GM15510 (cell line): ENCODE results near the gene SPO11.

ENCODE experiments used
- POLR2A ChIP-seq: IDR thresholded peaks from 3 replicates; pipeline ENCODE4 v1.6.1; 2011; ENCODE audit warnings: borderline replicate concordance; ENCODE audit not compliant: insufficient read length; ENCODE audit errors: extremely low read depth

Gene SPO11

DNA sequence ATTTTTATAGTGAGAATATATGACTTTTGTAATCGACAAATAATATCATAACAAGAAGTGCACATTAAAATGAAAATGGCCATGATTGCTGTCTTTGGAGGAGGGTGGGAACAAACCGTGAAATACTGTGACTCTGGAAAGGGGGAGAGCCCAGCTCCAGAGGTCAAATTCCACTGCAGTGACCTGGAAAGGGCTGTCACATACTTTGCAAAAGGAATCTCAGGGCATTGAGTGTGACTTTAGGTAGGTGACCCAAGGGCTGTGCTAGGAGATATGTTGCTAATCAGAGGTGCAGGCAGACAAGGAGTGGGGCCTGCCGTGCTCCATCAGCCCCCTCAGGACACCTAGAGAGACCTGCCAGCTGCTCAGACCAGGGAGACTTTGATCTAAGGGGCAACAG lies 35.1 kb upstream of the SPO11 start:
- no peak for TF ChIP-seq POLR2A

- no peak for TF ChIP-seq POLR2A
Observed at GRCh38 chr20:57298457-57298856, 31.1 kb upstream of the SPO11 start.

GRCh38 chr20:57301026-57301425 lies 28.6 kb upstream of the SPO11 start:
- no peak for TF ChIP-seq POLR2A

DNA sequence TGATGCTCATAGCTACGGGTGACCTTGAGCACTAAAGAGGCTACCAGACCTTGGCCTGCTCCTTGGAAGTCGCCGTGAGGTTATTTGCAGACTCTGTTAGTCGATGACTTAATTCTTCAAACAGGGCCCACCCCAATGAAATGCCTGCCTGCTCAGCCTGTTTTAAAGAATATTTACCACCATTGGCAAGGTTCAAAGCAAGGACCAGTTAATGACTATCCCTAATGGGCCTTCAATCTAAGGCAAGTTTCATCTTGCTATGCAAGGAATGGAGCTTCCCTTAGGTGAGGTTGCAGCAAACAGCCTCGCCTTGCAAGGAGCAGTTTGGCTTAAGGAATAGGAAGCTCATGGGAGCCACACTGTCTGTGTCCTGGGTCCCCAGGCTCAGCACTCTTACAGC lies 22.9 kb upstream of the SPO11 start:
- no peak for TF ChIP-seq POLR2A

DNA sequence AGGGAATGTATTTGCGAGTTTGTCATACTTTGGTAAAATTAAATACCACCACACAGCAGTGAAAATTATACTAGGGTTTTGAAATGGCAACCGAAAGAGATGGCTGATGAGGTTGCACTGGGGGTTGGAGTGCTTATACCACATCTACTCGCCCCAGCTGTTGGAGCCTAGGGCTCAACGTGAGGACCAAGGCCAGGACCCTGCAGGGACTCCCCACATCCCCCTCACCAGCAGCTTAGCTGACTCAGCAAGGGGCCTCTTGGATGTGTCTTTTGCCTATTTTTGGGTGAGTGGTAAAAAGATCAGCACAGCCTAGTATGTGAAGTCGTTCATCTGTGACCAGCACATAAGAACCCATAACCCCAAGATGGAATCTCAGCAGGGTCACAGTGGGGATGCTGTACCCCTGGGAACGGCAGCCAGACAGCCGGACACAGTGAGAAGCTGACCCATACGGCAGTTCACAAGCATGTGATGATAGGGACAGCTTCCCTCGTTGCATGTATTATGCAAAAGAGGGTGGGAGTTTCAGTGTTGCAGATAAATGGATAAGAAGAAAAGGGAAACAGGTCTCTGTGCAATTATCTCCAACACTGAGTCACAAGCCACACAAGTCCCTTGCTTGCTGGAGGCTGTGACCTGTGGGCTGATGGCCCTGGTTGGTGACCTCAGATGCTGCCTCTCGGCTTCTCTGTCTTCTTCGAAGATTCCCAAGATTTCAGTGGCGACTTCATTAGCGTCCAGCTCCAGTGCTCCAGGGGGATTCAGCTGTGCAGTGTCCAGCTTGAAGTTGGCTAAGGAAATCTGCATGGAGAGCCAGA lies 20.9 kb upstream of the SPO11 start:
- no peak for TF ChIP-seq POLR2A

DNA sequence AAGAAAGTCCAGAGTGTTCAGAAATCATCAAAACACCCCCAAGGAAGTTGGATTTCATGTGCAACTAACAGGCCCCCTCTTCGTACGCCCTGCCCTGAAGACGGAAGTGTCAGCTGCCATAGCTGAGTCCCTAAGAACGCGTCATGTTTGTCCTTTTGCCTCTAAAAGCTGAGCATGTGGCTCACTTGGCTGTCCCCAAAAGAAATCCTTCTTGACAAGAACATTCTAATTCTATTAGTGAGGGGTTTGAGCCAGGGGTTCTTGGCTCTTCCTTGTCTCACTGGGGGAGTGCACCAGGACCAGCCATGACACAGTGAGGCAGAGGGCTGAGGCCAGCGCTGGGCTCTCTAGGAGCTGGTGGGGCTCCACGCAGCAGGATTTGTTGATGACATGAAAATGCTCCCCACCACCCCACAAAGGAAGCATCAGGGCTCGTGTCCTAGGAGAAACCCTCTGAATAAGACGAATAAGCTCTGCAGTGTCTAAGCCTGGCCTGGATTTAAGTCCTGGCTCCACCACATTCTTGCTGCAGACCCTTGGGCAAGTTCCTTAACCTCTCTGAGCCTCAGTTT lies 20.0 kb upstream of the SPO11 start:
- no peak for TF ChIP-seq POLR2A

- TF ChIP-seq POLR2A = no peak
Observed at GRCh38 chr20:57310821-57311514, 18.6 kb upstream of the SPO11 start.

DNA sequence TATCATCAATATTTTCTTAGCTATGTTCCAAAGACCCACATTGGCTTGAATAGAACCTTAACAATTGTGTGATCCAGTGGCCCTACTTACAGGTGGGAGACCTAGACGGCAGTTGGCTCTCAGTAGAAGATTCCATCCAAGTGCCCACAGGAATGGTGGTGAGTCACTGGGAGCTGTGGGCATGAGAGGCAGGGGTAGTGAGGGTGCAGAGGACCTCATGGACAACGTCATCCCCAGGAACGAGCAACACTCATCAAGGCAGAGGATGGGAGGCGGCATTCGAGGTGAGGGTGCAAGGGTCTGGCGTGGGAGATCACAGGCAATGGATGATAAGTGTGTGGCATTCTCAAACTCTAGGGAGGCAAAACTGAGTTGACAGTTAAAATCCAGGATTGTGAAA lies 17.5 kb upstream of the SPO11 start:
- no peak for TF ChIP-seq POLR2A

DNA sequence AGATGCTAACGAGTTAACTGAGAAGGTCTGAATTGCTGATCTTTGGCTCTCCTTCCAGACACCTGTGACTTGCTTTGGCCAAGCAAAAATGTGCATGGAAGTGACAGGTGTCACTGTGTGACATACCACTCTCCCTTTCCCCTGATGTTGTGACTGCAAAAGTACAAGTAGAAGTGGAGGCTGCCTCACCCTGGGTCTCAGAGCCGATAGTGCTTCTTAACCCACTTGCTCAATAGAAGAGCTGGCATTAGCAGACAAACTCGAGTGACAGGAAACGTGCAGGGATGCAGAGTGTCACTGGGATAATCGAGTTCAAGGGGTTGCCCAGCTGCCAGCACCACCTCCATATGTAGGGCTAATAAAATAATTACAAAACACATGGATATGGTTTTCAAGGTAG lies 16.4 kb upstream of the SPO11 start:
- no peak for TF ChIP-seq POLR2A

DNA sequence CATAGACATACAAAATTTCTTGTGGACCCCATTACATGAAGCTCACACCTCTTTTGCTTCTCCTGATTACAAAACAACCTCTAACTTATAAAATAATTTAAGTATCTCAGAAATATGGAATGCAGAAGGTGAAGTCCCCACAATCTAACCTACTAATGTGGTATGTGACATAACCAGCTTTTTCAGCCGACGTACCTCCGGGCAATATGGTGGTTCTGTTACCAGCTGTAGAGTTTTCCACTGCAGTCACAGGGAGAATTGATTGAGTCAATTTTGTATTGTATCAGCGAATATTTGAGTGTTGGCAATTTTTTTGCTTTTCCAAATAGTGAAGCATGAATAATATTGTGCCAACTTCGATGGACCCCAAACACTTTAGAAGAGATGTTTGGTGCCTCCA lies 15.7 kb upstream of the SPO11 start:
- TF ChIP-seq POLR2A = no peak

DNA sequence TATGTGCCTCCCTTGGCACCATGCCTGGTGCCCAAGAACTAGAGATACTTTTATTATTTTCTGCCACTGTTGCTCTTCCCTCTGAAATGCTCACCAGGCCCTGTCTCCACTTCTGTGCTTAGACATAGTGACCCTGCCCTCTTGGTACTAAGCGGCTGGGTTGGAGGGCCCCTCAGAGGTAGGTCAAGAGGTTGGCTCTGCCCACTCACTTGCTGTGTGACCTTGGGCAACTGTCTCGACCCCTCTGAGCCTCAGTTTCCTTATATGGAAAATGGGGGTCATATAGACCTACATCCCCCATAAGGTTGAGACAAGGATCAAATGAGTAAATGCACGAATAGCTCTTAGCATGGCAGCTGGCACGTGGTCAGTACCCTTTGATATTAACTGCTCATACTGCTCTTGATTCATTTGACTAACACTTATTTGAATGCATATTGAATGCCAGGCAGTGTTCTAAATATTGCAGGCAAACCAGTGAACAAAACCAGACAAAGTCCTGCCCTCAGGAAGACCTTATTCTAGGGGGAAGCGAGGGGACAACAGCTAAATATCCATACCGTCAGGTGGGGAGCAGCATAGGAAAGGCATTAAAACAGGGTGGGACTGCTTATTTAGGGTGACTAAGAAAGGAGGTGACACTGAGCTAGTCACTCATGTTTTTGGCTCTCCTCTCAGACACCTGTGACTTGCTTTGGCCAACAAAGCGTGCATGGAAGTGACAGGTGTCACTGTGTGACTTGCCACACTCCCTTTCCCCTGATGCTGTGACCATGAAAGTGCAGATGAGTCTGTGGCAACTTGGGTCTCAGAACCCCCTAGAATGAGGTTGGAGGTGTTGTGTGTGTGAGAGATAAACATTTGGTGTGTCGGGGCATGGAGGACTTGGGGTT lies 14.3 kb upstream of the SPO11 start:
- no peak for TF ChIP-seq POLR2A

DNA sequence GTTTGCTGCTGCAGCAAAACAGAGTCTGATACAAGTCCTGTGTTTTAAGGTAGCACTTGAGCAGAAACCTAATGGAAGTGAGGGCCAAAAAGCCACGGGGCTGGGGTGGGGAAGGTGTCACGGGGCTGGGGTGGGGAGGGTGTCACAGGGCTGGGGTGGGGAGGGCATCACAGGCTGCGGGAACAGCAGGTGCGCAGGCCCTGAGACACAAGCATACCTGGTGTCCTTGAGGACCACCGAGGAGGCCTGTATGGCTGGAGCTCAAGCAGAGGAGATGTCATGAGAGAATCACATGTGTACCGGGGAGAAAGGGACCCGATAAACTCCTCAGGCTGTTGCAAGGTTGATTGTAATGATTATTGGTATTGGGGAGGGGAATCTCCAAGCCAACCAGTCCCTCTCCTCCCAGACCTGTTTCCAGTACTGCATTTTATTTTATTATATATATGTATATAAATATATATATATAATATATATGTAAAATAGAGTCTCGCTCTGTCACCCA lies 13.6 kb upstream of the SPO11 start:
- TF ChIP-seq POLR2A = no peak

DNA sequence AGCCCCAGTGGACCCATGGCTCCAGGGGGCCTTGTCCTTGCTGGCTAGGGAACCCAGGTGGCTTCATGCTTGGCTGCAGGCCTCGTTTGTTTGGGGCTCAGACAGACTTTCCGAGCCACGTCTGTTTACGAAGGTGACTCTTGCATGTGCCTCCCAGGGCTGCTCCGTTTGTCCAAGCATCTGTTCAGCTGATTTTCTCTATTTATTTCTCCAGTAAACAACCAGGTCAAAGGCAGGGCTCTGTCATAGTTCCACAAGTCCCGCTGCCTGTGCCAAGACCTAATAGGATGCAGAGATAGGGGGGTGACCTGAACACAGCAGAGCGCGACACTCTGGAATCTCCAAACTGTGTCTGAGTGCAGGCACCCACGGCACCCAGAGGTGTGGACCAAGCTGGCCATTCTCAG lies 12.8 kb upstream of the SPO11 start:
- no peak for TF ChIP-seq POLR2A

- no peak for TF ChIP-seq POLR2A
Observed at GRCh38 chr20:57317316-57317788, 12.3 kb upstream of the SPO11 start.
